ENCODE data around the gene PCDH9.
"Not testable (repeated sequence)": the region's sequence is repeated elsewhere in the genome, so short reads cannot be mapped to it uniquely, and the experiment has no call there.

The PCDH9 gene

DNA sequence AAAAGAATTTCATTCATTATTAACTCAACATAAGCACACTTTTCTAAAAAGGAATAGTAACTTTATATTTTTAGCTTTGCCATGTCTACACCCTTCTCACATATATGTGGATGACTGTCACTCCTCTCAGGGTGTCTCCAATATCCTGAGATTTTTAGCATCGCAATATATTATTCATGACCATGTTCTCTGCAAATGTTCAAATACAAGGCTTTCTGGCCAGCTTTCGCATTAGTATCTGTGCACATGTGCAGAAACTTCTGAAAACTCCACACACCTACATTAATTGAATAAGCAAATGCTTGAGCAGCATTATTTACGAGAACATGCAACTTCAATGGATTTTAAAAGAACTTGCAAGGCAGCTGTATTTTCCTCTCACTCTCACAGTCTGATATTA, 334.8 kb downstream of the PCDH9 start:
- no peak for DNase-seq

DNA sequence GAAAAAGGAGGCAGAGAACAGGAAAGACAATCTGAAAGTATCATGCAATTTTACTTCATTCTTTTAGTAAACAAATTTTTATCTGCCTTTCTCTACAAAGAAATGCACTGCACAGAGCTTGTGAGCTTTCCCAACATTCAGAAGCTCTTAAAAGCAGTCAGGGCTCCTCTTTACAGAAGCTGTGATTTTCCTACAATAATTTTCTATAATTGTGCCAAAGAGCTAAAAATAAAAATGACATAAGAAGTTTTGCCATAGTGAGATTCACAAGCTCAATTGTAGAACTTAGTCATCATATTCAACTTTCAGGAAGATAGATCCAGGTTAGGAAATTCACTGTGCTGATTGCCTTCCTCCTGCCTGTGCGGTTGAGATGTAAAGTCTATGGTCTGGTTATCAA, 341.4 kb downstream of the PCDH9 start:
- DNase-seq = no peak

DNA sequence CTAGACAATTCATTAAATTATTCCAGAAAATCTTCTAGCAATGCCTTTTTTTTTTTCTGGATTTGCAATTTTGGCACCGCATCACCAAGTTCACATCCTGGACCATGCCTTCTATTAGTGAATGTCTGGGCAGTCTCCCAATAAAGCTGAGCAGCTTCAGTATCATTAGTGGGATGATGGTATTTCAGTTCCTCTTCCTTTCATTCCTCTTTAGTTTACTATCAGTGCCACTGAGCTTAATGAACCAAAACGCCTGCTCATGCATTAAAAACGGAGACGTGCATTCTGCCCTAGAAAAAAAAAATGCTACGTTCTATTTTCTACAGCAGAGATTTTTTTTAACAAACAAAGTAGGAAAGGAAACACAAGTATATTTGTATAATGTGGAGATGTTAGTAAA, 343.0 kb downstream of the PCDH9 start:
- no peak for DNase-seq

DNA sequence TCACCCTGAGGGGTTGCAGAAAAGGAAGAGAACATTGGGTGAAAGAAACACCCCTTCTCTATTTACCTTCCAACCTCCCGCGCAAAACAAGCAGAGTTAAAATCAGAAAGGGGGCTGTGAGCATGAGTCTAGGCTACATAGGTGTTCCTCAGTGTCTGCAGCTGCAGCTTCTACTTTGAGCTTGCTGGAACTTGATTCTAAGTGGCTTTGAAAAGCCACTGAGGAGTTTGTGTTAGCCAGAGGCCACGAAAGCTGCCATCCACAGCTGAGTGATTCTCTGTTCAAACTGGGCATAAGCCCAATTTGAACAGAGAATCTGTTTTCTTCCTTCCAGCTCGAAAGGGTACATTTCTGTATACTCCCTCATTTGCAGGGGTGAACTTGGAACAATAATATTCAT, 343.9 kb downstream of the PCDH9 start:
- no peak for DNase-seq

DNA sequence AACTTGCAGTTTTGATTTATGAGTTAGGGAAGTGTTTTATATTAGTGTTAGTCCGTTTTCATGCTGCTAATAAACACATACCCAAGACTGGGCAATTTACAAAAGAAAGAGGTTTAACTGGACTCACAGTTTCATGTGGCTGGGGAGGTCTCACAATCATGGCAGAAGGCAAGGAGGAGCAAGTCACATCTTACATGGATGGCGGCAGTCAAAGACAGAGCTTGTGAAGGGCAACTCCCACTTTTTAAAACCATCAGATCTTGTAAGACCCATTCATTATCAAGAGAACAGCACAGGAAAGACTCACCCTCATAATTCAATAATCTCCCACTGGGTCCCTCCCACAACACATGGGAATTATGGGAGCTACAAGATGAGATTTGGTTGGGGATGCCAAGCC, 349.0 kb downstream of the PCDH9 start:
- not testable (repeated sequence) for DNase-seq

DNA sequence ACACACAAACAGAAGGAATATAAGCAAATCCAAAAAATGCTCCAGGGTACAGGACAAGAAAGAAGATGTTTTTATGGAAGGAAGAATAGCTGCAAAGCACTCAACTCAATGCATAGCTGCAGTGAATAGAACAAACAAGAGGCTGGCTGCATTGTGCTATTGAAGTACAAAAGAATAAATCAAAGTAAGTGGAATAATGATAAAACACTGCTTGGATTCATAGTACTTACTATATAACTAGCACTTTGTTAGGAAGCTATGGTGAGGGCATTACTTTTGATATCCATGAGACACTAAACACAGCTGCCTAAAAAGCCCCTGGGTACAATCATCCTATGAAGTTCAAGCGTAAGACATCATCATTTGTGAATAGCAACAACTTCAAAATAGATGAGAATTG, 350.1 kb downstream of the PCDH9 start:
- no peak for DNase-seq

DNA sequence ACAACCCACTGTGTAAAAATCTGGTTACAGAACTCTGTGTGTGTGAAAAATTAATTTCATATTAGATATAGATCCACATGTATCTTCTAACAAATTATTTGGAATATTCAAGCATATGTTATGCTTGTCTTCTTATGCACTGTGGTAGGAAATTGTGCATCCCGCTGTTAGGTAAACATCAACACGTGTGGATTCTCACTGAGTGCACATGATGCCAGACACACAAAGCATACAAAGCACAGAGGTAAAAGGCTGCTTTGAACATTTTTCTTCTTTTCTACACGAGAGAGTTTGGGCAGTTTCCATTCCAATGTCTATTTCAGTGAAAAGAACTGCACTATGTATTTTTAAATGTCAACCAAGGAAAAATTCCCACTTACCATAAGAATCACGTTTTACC, 354.9 kb downstream of the PCDH9 start:
- no peak for DNase-seq

DNA sequence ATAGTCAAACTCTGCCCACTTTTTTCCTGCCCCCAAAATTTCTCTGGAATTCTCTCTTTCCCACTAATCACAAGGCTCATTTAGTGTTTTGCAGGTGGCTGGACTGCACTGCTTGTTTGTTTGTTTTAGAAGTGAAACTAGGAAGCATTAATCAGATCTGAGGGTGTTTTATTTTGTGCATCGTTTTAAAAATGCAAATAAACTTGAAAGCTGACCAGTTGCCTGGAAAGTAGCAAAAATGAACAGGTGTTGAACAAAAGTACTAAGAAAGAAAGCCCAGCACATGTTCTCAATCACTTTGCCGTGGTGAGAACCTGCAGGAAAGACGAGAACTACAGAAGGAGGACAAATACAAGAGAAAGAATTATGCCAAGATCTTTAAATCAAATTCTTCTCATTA, 365.5 kb downstream of the PCDH9 start:
- no peak for DNase-seq

DNA sequence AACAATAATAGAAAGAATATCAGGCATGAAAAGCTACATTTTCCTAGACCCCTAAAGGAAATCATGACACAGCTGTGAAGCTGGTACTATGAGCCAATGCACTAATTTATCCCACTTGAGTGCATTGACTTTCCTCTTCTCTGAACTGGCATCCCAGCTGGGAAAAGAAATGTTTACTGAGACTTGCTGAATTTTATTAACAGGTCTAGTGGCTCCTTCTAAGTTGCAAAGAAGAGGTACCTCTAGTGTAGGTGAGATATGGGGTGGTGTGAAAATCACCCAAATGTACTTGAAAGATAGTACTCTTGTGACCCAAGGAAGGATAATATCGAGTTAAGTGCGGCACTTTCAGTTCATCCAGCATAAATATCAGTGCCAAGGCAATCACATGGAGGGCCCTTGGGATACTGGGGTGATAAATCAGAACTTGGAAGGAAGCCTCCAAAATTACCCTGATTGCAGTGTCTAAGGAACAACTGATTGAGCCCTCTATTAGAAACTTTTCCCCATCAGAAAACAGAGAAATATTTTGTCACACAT, 369.2 kb downstream of the PCDH9 start:
- no peak for DNase-seq

DNA sequence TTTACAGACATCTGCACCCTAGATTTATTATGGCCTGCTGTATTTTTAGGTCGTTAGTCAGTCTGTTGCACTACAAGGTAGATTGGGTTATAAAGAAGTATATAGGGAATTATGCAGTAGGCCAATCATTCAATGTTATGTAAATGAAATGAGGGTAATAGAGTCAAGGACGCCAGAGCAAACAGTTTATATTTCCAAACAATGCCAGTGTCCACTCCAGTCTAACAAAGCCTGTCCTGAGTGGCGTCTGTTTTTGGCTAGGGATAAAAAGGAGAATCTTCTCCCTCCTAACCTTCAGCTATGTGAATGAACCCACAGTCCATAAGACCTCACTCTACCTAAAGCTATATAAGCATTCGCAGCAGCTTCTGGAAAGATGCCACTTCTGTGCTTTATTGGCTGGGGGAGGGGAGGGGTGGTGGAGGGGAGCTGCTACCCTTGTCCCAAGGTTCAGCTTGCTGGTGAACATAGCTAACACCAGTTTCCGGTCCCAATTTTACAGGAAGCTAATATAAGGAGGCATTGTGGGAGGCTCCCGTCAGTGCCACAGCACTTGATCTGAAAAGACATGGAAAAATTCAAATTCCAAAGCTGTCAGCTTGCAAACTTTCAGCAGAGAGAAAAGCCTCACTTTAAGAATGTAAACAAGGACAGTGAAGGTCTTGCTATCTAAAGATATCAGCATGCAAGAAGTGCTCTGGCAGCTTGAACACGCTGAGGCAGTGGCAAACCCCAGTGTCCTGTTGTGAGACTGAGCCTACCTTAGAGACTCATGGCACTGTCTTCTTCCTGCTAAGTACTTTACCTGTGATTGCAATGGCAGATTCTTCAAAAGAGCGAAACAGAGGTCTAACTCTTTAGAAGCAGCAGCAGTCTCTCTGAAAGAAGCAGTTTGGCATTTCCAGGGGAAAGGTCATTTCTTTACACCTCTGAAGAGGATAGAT, 369.9 kb downstream of the PCDH9 start:
- no peak for DNase-seq

DNA sequence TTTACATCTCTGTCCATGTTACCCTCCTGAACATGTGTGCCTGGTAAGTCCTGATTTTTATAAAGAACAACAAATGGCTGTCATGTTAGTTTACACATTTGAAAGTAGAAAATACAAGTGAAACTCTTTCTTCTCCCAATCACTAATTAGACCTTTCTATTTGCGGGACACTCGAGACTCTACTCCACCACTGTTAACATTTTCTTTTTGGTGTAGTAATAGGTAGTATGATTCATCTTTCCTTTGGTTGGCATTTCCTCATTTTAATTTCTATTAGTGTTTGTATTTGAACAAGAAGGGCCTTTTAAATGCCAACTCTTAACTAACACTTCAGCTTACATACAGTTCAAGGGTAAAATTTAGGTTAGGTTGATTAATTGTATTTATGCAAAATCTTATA, 371.1 kb downstream of the PCDH9 start:
- peak in 1 of 2 experiments; percentile 19 for DNase-seq

DNA sequence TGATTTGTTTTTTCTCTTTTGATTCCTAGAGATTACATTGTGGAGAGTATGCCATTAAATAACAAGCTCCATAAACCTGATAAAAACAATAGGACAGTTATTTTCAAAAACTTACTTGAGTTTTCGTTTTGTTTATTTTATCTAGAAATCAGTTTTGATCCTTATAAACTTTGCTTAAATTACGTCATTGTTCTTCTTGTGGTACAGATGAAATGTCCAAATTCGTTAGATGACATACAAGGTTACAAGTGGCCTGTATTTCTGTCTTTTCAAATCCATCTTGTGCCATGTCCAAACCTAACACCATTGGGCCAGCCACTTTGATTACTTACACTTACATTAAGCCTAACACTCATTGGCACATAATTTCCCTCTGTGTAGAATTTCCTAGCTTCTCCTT, 372.0 kb downstream of the PCDH9 start:
- no peak for DNase-seq

DNA sequence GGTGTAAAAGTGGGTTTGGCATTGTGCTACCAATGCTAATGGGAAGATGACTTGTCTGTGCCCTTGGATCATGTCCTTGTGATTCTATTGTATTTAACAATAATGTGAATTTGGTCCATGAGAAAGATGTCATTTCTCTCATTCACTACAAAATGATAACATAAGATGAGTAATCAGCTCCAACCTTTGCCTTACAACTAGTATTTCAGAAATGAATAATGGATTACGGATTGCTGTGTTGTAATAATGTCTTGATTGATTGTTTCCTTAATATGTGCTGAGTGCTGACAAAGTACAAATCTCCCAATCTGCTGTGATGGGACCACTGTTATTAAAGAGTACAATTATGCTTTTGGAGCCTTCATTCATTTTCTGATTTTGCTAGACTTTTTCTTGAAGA, 375.0 kb downstream of the PCDH9 start:
- DNase-seq = no peak

DNA sequence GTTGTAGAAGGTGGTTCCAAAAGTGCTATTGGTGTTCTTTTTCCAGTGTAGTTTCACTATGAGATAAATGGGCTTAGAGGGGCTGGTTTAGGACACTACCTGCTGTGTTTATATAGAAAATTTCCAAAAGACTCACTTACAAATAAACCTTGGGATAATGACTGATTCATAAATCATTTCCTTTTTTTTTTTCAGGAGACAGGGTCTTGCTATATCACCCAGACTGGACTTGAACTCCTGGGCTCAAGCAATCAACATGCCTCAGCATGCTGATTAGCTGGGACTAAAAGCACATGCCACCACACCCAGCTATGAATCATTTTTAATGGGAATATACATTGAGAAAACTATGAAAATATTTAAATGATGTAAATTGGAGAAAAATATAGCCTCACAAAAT, 376.6 kb downstream of the PCDH9 start:
- no peak for DNase-seq

DNA sequence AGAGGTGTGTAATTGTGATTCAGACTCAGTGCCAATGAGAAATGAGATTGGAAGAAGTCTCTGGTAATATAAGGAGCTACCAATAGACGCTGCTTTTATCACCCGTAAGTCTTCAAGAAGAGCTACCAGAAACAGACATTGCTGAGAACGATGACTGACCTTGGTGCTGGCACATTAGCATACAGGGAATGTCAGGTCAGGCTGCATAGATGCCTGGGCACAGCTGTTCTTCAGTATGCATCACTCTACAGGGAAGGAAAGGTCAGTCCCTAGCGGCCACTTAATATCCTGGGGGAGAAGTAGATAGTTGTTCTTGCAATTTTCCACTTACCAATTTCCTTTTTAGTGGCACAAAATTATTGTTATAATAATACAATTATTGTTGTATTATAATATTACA, 380.4 kb downstream of the PCDH9 start:
- no peak for DNase-seq

DNA sequence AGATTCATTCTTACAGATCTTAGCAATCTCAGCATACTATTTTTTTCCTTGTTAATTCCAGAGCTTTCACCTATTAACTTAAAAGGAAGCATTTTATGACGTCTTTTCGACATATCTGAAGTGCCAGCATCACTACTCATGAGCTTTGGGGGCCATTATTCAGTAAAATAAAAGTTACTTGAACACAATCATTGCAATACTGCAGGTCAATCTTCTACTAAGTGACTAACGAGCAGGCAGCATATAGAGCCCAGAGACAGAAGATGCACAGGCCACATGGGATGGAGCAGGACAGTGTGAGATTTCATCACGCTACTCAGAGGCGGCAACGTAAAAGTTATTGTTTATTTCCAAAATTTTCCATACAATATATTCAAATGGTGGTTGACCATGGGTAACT, 382.6 kb downstream of the PCDH9 start:
- DNase-seq = no peak

DNA sequence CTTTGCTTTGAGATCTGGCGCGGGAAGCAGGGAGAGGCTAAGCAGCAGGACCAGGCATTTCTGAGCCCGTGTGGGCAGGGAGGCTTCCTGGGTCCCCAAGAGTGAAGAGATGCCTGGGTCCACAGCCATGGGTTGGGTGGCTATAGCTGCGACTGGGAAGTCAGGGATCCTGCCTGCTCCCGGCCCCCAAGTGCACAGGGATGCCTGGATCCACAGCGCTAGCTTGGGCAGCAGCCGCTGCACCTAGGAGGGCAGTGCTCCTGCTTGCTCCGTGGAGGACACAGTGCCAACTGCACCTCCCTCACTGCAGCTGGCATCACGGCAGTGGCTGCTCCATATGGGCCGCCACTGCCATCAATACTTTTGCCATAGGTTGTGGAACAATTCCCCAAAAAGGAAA, 384.7 kb downstream of the PCDH9 start:
- no peak for DNase-seq

DNA sequence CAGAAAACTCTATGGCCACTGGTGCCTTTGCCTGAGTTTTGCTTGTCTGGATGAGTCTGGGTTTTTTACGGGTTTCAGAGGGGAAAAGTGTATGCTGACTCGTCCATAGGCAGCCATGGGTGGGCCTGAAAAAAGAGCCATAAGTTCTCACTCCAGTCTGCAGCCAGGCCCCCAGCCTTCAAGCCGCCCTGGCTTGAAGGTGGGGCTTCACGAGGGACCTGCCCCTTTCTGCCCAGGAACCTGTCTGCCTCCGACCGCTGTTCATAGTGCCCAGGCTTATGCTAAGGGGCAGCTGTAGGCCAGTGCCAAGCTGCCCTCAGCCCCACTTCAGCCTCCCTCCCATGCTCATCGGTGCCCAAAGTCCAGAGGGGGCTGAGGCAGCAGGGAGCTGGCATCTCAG, 385.2 kb downstream of the PCDH9 start:
- DNase-seq = no peak

DNA sequence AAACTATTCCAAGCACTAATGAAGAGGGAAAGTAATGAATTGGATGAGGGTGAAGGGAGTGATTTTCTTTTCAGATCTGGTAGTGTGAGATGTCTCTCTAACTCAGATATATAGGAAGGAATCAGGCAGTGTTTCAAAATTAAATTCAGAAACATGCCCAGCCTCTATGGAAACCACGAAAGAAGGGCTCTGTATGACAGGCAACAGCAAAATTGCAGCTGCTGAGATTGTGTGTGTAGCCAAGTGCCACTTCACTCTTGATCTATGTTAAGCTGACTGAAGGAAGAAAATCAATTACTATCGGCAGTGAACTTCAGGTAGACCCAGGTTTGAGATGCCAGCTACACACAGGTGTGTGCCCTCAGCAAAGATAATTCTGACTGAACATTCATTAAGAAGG, 387.4 kb downstream of the PCDH9 start:
- DNase-seq = no peak

DNA sequence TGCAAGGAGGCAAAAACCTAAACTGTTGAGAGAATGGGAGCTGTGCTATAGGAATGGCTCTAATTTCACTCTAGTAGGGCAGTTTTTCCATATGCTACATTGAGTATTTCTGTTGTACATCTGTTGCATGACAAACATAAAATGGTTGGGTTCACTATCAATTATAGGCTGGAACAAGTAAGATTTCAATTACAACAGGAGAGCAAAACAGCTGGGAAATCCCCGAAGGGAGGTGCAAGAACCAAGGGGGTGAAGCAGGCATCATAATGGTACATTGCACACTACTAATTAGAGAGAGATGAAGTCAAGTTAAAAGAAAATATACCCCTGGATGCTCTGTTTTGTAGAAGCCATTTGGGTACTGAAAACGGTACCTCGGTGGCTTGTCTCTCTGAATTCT, 389.5 kb downstream of the PCDH9 start:
- DNase-seq = no peak

DNA sequence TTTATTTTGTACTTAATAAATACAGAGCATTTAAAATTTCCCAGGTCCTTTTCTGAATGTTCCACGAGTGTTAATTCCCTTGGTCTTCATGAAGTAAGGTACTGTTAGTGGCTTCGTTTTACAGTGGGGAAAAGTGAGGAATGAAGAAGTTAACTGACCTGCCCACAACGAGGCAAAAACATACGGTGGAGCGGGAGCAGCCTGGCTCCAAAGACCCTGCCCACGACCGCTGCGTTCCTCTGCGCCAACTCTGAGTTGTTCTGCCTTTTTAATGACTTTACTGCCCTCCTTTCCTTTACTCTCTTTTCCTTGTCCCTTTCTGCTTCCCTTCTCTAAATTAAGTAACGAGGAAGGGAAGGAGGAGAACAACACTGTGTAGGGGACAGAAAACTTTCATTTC, 392.9 kb downstream of the PCDH9 start:
- no peak for DNase-seq

DNA sequence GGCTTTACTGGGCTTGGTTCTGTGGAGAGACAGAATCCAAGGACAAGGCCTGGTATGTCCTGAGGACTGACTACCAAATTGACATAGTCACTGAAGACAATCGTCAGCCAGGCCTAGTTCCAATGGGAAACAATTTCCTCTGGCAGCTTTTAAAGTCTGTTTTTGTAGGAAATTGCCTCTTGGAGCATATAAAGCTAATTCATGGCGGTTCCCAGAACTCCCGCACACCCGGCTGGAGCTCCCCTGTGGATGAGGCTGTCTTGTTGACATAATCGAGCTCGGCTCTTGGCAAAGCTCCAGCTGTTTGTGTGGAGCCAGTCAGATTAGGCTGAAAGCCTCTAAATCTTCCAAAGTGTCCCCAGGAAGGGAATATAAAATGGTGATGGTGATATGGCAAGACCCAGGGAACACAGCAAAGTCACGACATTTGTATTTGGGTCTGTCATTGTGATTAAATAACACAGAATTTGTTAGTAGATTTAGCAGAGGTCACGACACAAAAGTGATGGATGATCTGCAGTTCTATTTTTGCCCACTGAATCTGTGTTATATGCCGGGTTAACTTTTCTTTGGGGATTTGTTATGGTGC, 395.0 kb downstream of the PCDH9 start:
- no peak for DNase-seq

DNA sequence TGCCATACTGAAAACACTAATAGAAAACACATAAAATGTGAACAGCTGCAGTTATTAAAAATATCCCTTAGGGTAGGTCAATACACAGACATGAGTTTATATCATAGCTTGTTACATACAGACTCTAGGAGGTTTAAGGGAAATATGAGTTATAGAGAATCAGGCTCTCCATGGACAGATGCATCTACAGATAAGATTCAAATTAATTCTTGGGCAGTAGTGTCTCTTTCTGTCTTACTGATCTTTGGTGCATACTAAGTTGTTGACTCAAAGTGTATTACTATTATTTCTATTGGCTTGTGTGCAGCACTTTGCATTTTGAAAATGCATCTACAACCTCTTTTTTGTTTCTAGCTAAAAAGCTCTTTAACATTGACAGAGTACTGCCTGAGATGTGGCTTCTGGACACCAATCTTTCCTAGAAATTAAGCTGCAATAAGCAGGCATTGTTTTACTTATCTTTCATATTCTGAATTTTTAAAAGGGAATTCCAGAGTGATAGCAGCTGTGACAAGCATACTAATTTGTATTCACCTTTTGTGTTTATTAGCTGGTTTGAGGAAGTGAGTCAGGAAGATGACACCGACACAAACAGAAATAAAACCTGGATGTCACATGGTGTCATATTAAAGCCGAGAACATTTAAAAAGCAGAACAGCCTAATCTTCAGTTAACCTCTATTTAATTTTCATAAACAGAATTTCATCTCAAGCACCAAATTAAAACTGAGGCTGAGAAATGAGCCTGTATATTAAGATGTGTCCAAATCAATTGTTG, 399.0 kb downstream of the PCDH9 start:
- no peak for DNase-seq

DNA sequence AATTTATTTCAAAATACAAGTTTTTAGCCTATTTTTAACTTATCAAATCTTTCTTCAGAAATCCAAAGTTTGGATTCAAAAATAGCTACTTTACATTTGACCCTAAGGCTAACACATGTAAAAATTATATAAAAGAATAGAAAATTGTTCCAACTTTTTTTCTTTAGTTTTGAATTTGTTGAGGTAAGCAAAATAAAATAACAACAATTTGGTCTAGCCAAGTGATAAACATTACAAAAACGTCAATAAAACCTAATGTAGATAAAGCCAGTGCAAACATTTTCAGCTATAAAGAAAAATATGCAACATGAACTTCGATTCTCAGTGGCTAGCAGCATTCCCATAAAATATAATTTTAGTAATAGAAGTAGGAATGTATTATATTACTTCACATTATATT, 400.3 kb downstream of the PCDH9 start:
- DNase-seq = no peak
